IMR-90 (cell line): ENCODE measurements around the gene MAN1A2. TPM values are rescaled to one million over a fixed set of nuclear protein-coding genes. Genes with fewer than 3 reads are reported as not detected.

ENCODE experiments used
- ATAC-seq: fragments of 200-7000 bp; cut with Tn5 transposase; 2 replicates; pipeline ENCODE4 v1.9.1; 2020; ENCODE audit warnings: low read depth, mild to moderate bottlenecking, moderate library complexity
- BruUV-seq: library from RNA; stranded (reverse); fragments of 400-500 nt; replicated peaks from 2 replicates; lab custom pipeline; 2021; lab: Mats Ljungman, UMichigan
- CTCF ChIA-PET: fragments of 300-600 bp; formaldehyde crosslinking; extraction: SDS; loops from one replicate; lab custom pipeline; 2021; ENCODE audit warnings: antibody characterized with exemption; lab: Yijun Ruan, JAX
- POLR2A ChIA-PET: fragments of 300-600 bp; sonication (Branson Sonifier 250); formaldehyde crosslinking; loops from one replicate; lab custom pipeline; 2022; ENCODE audit warnings: antibody characterized with exemption; ENCODE audit not compliant: unreplicated experiment; lab: Charles Lee
- DNase-seq: peaks from one replicate; pipeline ENCODE4 v3.0.0; 2013
- H2AFZ ChIP-seq: replicated peaks from 2 replicates; pipeline ENCODE3; 2013; ENCODE audit warnings: low read length, mild to moderate bottlenecking; ENCODE audit not compliant: poor library complexity
- H2AK5ac ChIP-seq: 2 replicates; pipeline ENCODE4 v1.6.1; 2013; ENCODE audit warnings: low read depth, low read length, inconsistent platforms
- H2AK9ac ChIP-seq: replicated peaks from 2 replicates; pipeline ENCODE3; 2013; ENCODE audit warnings: mild to moderate bottlenecking, low read depth, low read length, moderate library complexity; ENCODE audit not compliant: poor library complexity
- H2BK120ac ChIP-seq: 2 replicates; pipeline ENCODE4 v1.6.1; 2013; ENCODE audit warnings: low read depth, low read length, inconsistent platforms
- H2BK15ac ChIP-seq: 3 replicates; pipeline ENCODE4 v1.6.1; 2013; ENCODE audit warnings: low read depth, low read length, inconsistent platforms
- H2BK20ac ChIP-seq: 2 replicates; pipeline ENCODE4 v1.6.1; 2013; ENCODE audit warnings: low read depth, mild to moderate bottlenecking, inconsistent platforms, low read length, moderate library complexity
- H2BK5ac ChIP-seq: 2 replicates; pipeline ENCODE4 v1.6.1; 2013; ENCODE audit warnings: mild to moderate bottlenecking, low read depth, low read length, inconsistent platforms; ENCODE audit not compliant: poor library complexity, severe bottlenecking
- H3K14ac ChIP-seq: replicated peaks from 2 replicates; pipeline ENCODE4 v1.6.1; 2013; ENCODE audit warnings: low read depth, low read length, inconsistent platforms
- H3K18ac ChIP-seq: 2 replicates; pipeline ENCODE4 v1.6.1; 2013; ENCODE audit warnings: low read depth, low read length, control low read depth
- H3K23ac ChIP-seq: 2 replicates; pipeline ENCODE4 v1.6.1; 2013; ENCODE audit warnings: low read depth, low read length, inconsistent platforms
- H3K27ac ChIP-seq: 2 replicates; pipeline ENCODE4 v1.5.1; 2013; ENCODE audit warnings: mild to moderate bottlenecking, control low read depth, low read length; ENCODE audit not compliant: insufficient read depth
- H3K27me3 ChIP-seq: 2 replicates; pipeline ENCODE4 v1.6.1; 2013; ENCODE audit warnings: low read length; ENCODE audit not compliant: control insufficient read depth, insufficient read depth
- H3K36me3 ChIP-seq: 2 replicates; pipeline ENCODE4 v1.6.1; 2013; ENCODE audit warnings: low read length, mixed read lengths; ENCODE audit not compliant: control insufficient read depth, insufficient read depth
- H3K4ac ChIP-seq: 2 replicates; pipeline ENCODE4 v1.6.1; 2013; ENCODE audit warnings: low read depth, low read length, inconsistent platforms
- H3K4me1 ChIP-seq: 2 replicates; pipeline ENCODE4 v1.6.1; 2013; ENCODE audit warnings: low read length, mixed read lengths; ENCODE audit not compliant: control insufficient read depth, insufficient read depth
- H3K4me2 ChIP-seq: 2 replicates; pipeline ENCODE4 v1.6.1; 2013; ENCODE audit warnings: low read depth, mild to moderate bottlenecking, control low read depth, low read length, moderate library complexity
- H3K4me3 ChIP-seq: 2 replicates; pipeline ENCODE4 v1.5.1; 2013; ENCODE audit warnings: low read depth, mild to moderate bottlenecking, control low read depth, low read length, moderate library complexity; ENCODE audit not compliant: insufficient read depth
- H3K56ac ChIP-seq: 2 replicates; pipeline ENCODE4 v1.6.1; 2013; ENCODE audit warnings: low read length, inconsistent platforms; ENCODE audit not compliant: insufficient read depth; ENCODE audit errors: extremely low read depth
- H3K79me1 ChIP-seq, 2 experiments: 2 replicates each; pipeline ENCODE4 v1.6.1; 2013; ENCODE audit warnings: low read length in 2 of 2, inconsistent platforms in 1 of 2, low read depth in 1 of 2
- H3K9ac ChIP-seq: 2 replicates; pipeline ENCODE4 v1.6.1; 2013; ENCODE audit warnings: low read depth, low read length, control low read depth
- H3K9me1 ChIP-seq: 2 replicates; pipeline ENCODE4 v1.6.1; 2013; ENCODE audit warnings: low read length, inconsistent platforms; ENCODE audit not compliant: insufficient read depth
- H3K9me3 ChIP-seq: 2 replicates; pipeline ENCODE4 v1.6.1; 2013; ENCODE audit warnings: low read length; ENCODE audit not compliant: control insufficient read depth, insufficient read depth
- H4K20me1 ChIP-seq: 2 replicates; pipeline ENCODE4 v1.6.1; 2013; ENCODE audit warnings: low read length, inconsistent platforms; ENCODE audit not compliant: insufficient read depth
- H4K5ac ChIP-seq: 2 replicates; pipeline ENCODE4 v1.6.1; 2013; ENCODE audit warnings: mild to moderate bottlenecking, low read depth, low read length, control low read depth
- H4K8ac ChIP-seq, 2 experiments: 2 replicates each; pipeline ENCODE4 v1.6.1; 2013; ENCODE audit warnings: low read depth in 2 of 2, low read length in 2 of 2, control low read depth in 1 of 2, inconsistent platforms in 1 of 2
- H4K91ac ChIP-seq: 2 replicates; pipeline ENCODE4 v1.6.1; 2013; ENCODE audit warnings: low read depth, low read length, inconsistent platforms; ENCODE audit not compliant: insufficient read depth
- CTCF ChIP-seq: conservative IDR thresholded peaks from 2 replicates; pipeline ENCODE4 v1.5.1; 2012; ENCODE audit warnings: mild to moderate bottlenecking, low read depth, low read length, improper control_type of control experiment
- FOS ChIP-seq: fragments of 150-350 bp; IDR thresholded peaks from 2 replicates; pipeline ENCODE4 v1.6.1; 2016; ENCODE audit warnings: low read depth, low read length
- MAFK ChIP-seq: IDR thresholded peaks from 2 replicates; pipeline ENCODE4 v1.6.1; 2012; ENCODE audit warnings: low read depth, low read length, improper control_type of control experiment
- MAZ ChIP-seq: IDR thresholded peaks from 2 replicates; pipeline ENCODE4 v1.6.1; 2012; ENCODE audit warnings: low read depth, mild to moderate bottlenecking, low read length, improper control_type of control experiment, moderate library complexity, borderline replicate concordance
- MXI1 ChIP-seq: IDR thresholded peaks from 2 replicates; pipeline ENCODE4 v1.6.1; 2012; ENCODE audit warnings: low read depth, mild to moderate bottlenecking, low read length, moderate library complexity, borderline replicate concordance
- NFE2L2 ChIP-seq: fragments of 150-350 bp; IDR thresholded peaks from 2 replicates; pipeline ENCODE4 v1.6.1; 2016; ENCODE audit warnings: low read depth, mild to moderate bottlenecking, low read length
- POLR2A ChIP-seq: IDR thresholded peaks from 2 replicates; pipeline ENCODE4 v1.6.1; 2012; ENCODE audit warnings: mild to moderate bottlenecking, low read depth, low read length
- RCOR1 ChIP-seq: IDR thresholded peaks from 2 replicates; pipeline ENCODE4 v1.6.1; 2012; ENCODE audit warnings: mild to moderate bottlenecking, low read length, improper control_type of control experiment; ENCODE audit not compliant: insufficient replicate concordance
- RFX5 ChIP-seq: IDR thresholded peaks from 2 replicates; pipeline ENCODE4 v1.8.0; 2012; ENCODE audit warnings: low read depth, mild to moderate bottlenecking, low read length, moderate library complexity
- SMC3 ChIP-seq: fragments of 150-350 bp; IDR thresholded peaks from 2 replicates; pipeline ENCODE4 v1.6.1; 2016; ENCODE audit warnings: low read depth, mild to moderate bottlenecking, antibody characterized with exemption, low read length, moderate library complexity
- USF2 ChIP-seq: fragments of 150-350 bp; IDR thresholded peaks from 2 replicates; pipeline ENCODE4 v1.6.1; 2017; ENCODE audit warnings: mild to moderate bottlenecking, antibody characterized with exemption, low read length, low read depth
- dilution Hi-C: fragments of 300-500 bp; cut with HindIII; formaldehyde crosslinking; loops from one replicate; pipeline ENCODE4 v1.14.3; 2018; ENCODE audit warnings: low sequenced_read_pairs; ENCODE audit not compliant: unreplicated experiment
- in situ Hi-C: fragments of 300-500 bp; cut with MboI; formaldehyde crosslinking; loops from 3 replicates; pipeline ENCODE4 v1.14.3; 2019; ENCODE audit warnings: low sequenced_read_pairs, inconsistent platforms, mixed read lengths
- intact Hi-C: fragments of 100-400 bp; cut with micrococcal nuclease; formaldehyde crosslinking; loops from 2 replicates; pipeline ENCODE4 v1.10.0; 2022
- polyA plus RNA-seq, 3 experiments: library from polyadenylated mRNA; depleted of rRNA; stranded (reverse); fragments of >200 nt; gene quantifications; 2 replicates each; pipeline ENCODE4 v1.2.3, GENCODE V29; 2012; ENCODE audit warnings: low replicate concordance in 1 of 3
- total RNA-seq: library from RNA; depleted of rRNA; stranded (reverse); fragments of >200 nt; gene quantifications from 2 replicates; pipeline ENCODE4 v1.2.3, GENCODE V29; 2012

Gene MAN1A2
- total and polyA plus RNA-seq, 2 of the 4 experiments (the other 2 are of a cell fraction) = 12.4 to 29.4 TPM

GRCh38 chr1:117416546-117417125 lies 49.4 kb downstream of the MAN1A2 start:
- Histone ChIP-seq H3K4ac (no peak overlapping the region), H3K9me3 (no peaks in the 10 kb centered on the region), H3K27ac (no peak overlapping the region), H3K18ac (no peak overlapping the region), H3K27me3 (no peaks in the 10 kb centered on the region), H3K9ac (no peak overlapping the region), H2BK120ac (no peak overlapping the region), H3K23ac (no peak overlapping the region), H3K36me3 (peaks cover 3% of the 10 kb centered on the region; the same call in 1 of the 2 replicates), H3K79me1 (peaks cover 16 to 17% of the 10 kb centered on the region in 2 experiments; a peak in 3 of 4 replicates), H3K14ac (no peak overlapping the region), H3K56ac (no peak overlapping the region), H2AK5ac (no peak overlapping the region), H2BK20ac (no peak overlapping the region), H3K4me3 (no peak overlapping the region), H4K20me1 (0 out of 2 replicates have a peak, but pooled peaks cover 5% of the 10 kb centered on the region), H2AK9ac (no peak overlapping the region), H2AFZ (no peak overlapping the region), H2BK15ac (no peak overlapping the region), H3K4me1 (no peaks in the 10 kb centered on the region), H3K4me2 (no peak overlapping the region), H2BK5ac (no peak overlapping the region), H4K91ac (no peak overlapping the region), H4K5ac (no peak overlapping the region), H3K9me1 (no peaks in the 10 kb centered on the region), H4K8ac (no peak overlapping the region)
- POLR2A ChIA-PET = interaction anchor here (0.5 kb wide), 1 partner anchor 371 kb away, joined by 3 read pairs; no protein-coding TSS in a partner anchor
- in situ Hi-C loops = no loop called here
- BruUV-seq = no TSS peak
- dilution Hi-C loops = no loop called here
- TF ChIP-seq FOS = no peak
- TF ChIP-seq NFE2L2 = no peak
- no peak for TF ChIP-seq SMC3
- no peak for TF ChIP-seq CTCF
- no peak for TF ChIP-seq USF2
- no peak for TF ChIP-seq MXI1
- TF ChIP-seq POLR2A = no peak
- TF ChIP-seq RCOR1 = no peak
- TF ChIP-seq MAZ = no peak
- TF ChIP-seq MAFK = no peak
- TF ChIP-seq RFX5 = no peak
- ATAC-seq = no peak
- no peak for DNase-seq
- CTCF ChIA-PET = interaction anchor here (0.6 kb wide), 1 partner anchor 138 kb away, joined by 4 read pairs; no protein-coding TSS in a partner anchor
- intact Hi-C loops = no loop called here
